GM19239 (cell line): ENCODE measurements around the gene TECTB.

Source experiments
- DNase-seq: peaks from one replicate; pipeline ENCODE4 v3.0.0; 2011; ENCODE audit warnings: low spot score; ENCODE audit not compliant: insufficient read length
- FAIRE-seq: peaks from 2 replicates; lab custom pipeline; 2011; peaks lifted over from hg19 to GRCh38; lab: Jason Lieb, UNC

TECTB gene

GRCh38 chr10:112304267-112304859, 21.2 kb downstream of the TECTB start:
- FAIRE-seq = no peak

GRCh38 chr10:112307358-112308124, 24.3 kb downstream of the TECTB start:
- DNase-seq = peak; percentile 46
- FAIRE-seq = peak; percentile 33

More at GRCh38 chr10:112304267-112304859, 21.2 kb downstream of the TECTB start:
- DNase-seq = no peak

- DNase-seq (no peak), FAIRE-seq (no peak)
Observed at GRCh38 chr10:112308125-112308502, 24.9 kb downstream of the TECTB start.

GRCh38 chr10:112311481-112311880, 28.3 kb downstream of the TECTB start:
- FAIRE-seq (no peak), DNase-seq (no peak)

DNA sequence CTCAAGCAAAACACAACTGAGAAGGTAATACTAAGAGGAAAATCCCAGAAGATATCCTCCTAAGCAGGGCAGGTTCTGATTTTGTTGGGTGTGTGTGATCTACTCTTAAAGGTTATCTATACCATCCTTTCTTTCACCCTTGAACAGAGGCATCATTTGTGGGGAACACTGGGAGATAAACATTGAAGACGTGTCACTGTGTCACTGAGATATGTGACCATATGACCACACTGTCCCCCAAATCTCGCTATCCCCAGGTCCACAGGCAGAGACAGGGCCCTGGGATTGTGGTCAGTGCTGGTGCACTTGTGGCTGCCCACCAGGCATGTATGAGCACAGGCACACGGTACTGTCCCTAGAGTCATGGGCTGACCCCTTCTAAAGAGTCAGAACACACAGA, 30.0 kb downstream of the TECTB start:
- DNase-seq = no peak
- no peak for FAIRE-seq

GRCh38 chr10:112313911-112314310, 30.7 kb downstream of the TECTB start:
- DNase-seq (no peak), FAIRE-seq (no peak)

DNA sequence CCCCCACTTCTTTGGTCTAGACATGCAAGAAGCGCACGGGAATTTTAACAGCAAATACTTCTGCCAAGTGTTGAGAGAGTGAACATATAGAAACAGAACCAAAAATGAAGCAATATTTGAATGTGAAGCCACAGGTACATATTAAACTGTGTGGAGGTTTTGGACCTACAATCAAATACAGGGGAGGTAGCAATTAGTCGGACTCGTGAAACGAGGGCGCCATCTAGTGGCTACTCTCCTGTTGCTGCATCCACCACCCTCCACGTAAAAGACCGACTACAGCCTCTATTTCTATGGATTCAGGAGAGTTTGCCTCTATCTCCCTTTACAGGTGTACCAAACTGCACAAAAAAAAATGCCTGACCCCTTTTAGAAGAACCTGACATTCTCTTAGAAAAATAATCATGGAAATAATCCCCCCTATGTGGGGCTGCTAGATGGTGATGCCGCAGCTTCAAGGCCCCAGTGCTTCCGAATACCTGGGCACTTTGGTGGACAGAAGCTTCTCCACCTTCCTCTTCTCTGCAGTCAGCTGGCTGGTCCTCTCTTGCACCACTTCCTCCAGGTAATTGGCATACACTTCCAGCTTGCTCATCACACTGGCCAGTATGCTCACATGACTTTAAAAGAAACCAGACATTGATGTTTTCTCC, 31.7 kb downstream of the TECTB start:
- DNase-seq = peak; percentile 51
- FAIRE-seq = peak; percentile 69

GRCh38 chr10:112327678-112328077, 44.5 kb downstream of the TECTB start:
- no peak for FAIRE-seq
- no peak for DNase-seq

DNA sequence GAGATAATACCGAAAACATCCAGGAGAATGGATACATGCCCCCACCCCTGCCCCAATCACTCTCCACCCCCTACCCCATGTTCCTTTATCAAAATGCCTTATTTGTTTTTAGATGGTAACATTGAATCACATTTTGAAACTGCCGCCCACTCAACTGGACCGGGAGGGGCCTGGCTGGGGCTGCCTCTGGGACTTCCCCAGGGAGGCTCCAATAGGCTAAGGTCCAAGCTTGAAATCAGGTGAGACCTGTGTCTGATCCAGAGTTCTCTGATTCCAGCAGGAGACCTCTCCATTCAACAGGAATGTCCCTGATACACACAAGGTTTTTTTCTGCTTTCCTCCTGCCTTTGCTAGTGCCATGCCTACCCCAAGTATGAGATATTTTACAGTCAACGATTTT, 47.0 kb downstream of the TECTB start:
- no peak for DNase-seq
- FAIRE-seq = no peak

DNA sequence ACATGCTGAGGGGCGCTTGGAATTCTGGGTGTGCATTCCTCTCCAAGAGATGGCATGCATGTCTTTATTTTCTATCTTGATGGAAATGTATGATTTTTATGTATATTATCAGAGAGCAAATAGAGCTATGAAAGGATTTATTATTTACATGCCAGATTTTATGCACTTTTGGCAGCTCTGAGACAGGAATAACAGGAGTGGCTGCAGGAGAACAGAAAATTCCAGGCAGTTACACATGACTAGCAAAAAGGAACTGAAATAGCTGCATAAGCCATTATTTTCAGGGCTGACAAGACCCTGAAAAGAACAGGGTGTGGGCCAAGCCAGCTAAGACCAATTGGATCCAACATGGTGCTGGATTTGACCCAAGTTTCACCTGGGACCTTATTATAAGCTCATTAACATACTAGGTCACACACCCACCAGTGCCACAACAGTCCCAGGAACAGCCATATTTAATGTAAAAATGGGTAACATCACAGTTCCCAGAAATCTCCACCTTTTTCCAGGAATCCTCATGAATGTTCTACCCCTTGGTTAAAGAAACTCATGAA, 47.5 kb downstream of the TECTB start:
- DNase-seq (no peak), FAIRE-seq (no peak)

DNA sequence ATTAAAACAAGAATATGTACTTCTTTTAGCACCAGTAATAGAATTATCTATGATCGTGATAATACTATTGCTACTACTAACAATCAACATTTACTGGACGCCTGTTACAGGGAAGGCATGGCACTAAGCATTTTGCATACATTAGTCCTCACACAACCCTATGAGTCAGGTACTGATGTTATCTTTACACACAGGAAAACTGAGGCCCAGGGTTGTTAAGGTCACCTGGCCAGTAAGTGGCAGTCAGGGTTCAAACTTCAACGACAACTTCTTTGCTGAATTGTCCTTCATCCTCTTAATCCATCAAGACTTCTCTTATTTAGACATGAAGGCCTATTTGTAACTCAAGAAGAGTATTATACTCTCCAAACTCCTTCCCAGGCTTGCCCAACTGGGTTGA, 48.8 kb downstream of the TECTB start:
- DNase-seq (no peak), FAIRE-seq (no peak)

DNA sequence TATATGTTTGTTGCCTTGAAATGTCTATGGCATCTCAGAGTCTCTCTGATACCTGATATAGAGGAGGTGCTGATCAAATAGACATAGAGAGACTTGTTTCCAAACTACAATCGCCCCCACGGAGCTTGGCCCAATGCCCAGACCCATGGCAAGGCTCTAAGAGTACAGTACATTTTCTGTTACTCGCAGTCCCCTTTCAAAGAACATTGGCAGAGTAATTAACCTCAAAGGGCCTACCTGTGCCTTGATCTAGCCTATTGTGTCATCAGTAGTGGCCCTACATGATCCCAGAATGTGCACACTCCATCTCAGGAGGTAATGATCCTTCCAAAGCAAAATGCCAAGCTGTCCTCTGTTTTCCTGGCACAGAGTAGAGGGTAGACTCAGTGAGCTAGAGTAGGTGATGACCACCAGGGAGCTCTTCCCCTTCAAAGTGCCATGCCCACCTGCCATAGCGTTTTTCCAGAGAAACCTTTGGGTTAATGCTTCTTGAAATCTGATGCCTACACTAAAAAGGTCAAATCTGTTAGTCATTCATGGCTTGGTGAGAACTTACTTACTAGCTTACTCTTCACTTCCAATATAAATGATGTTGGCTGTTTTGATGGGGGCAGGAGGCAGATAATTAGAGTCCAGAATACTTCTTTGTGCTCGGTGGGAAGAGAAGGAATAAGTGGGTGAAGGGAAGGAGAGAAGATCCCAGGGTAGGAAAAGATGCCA, 49.5 kb downstream of the TECTB start:
- DNase-seq (no peak), FAIRE-seq (no peak)

DNA sequence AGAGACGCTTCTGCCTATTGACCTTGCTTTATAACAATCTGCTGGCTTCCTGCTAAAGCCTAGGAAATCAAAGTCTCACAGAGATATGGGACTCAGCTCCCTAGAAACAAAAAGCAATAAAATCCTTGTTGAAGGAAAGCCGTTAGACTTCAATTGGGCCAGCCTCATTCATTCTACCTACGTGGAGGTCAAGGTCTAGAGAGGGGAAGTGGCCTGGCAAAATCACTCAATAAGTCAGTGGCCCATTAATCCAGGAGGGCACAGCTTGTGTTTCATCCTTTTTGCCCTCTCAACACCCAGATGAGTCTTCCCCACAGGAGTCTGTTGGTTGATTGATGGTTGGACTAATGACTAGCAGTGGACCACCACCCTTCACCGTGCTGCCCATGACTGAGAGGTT, 50.3 kb downstream of the TECTB start:
- DNase-seq (no peak), FAIRE-seq (no peak)

- DNase-seq (no peak), FAIRE-seq (no peak)
Observed at GRCh38 chr10:112335111-112335867, 52.1 kb downstream of the TECTB start.

GRCh38 chr10:112335868-112336265, 52.7 kb downstream of the TECTB start:
- DNase-seq (no peak), FAIRE-seq (no peak)

DNA sequence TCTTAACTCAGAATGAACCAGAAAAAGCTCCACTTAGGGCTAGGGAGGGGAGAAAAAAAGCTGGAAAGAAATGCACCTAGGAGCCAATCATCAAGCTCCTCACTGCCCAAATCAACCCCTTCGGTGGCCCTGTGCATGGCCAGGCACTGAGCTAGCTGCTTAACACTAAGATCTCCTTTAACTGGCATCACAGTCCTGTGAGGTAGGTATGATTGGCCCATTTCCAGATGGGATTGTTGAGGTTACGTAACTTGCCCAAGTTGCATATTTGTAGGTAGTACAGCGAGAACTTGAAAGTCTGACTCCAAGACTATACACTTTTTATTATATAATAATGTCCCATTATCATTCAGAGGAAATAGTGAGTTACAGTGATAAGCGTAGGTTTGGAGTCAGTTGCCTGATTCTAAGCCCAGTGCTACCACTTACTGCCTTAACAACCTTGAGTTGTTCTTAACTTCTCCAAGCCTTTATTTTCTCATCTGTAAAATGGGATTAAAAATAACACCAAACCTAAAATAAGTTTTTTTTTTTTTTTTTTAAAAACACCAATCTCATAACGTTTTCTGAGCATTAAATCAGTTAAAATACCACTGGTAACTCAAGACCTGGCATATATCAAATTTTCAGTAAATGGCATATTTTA, 53.5 kb downstream of the TECTB start:
- FAIRE-seq (no peak), DNase-seq (no peak)

DNA sequence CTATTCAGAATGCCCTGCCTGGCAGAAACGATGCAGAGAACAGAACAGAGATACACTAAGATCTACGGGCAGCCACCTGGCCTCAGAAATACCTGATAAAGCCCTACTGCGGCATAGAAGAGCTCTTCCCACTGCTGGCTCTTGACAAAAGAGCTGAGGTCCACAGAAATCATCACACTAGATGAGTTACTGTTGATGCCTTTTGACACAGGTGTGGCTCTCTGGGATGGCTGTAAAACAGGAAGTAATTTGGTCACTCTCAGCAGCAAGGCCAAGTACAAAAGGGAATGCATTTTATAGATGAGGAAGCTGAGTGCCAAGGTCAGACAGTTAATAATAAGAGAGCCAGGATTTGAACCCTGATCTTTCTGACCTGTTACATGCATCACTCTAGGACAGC, 55.8 kb downstream of the TECTB start:
- no peak for FAIRE-seq
- DNase-seq = no peak

DNA sequence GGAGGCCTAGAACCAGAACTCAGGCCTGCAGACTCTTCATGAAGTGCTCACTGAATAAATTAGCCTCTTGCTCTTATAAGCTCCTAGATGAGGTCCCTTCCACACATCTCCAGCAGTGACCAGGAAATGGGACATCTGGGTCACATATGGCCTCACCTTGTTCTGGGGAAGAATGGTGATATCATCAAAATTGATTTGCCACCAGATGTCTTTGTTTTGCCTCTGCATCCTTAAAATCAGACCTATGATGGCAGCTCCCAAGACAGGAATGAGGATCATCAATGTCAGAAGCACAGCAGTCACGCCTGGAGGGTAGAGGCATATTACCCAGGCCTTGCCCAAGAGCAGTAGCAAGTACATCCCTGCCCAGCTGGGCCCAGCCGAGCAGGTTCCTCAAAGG, 57.4 kb downstream of the TECTB start:
- FAIRE-seq (no peak), DNase-seq (no peak)

- no peak for DNase-seq
- no peak for FAIRE-seq
Observed at GRCh38 chr10:112343056-112343806, 60.0 kb downstream of the TECTB start.
